HepG2 (cell line): ENCODE measurements around the gene RAD17. TPM values are rescaled to one million over a fixed set of nuclear protein-coding genes. Genes with fewer than 3 reads are reported as not detected.

Source experiments
- BCL6 ChIP-seq: IDR thresholded peaks from 2 replicates; pipeline ENCODE4 v1.6.1; 2016; ENCODE audit warnings: missing genetic modification reagents, missing compliant biosample characterization
- ETS1 ChIP-seq: sonication (generic); formaldehyde crosslinking; IDR thresholded peaks from 2 replicates; pipeline ENCODE4 v1.4.0; 2020; ENCODE audit warnings: missing genetic modification reagents
- GTF3A ChIP-seq: sonication (generic); formaldehyde crosslinking; conservative IDR thresholded peaks from 2 replicates; pipeline ENCODE4 v1.4.0; 2020; ENCODE audit warnings: mild to moderate bottlenecking, missing genetic modification reagents
- HNF4A ChIP-seq: sonication (generic); formaldehyde crosslinking; IDR thresholded peaks from 2 replicates; pipeline ENCODE4 v1.4.0; 2020; ENCODE audit warnings: missing genetic modification reagents
- KLF12 ChIP-seq: sonication (generic); formaldehyde crosslinking; IDR thresholded peaks from 2 replicates; pipeline ENCODE4 v1.4.0; 2020; ENCODE audit warnings: missing genetic modification reagents, borderline replicate concordance
- PHB2 ChIP-seq: fragments of 450-650 bp; IDR thresholded peaks from 2 replicates; pipeline ENCODE4 v1.6.1; 2018; ENCODE audit not compliant: partially characterized antibody
- PTBP1 ChIP-seq: fragments of 200-400 bp; formaldehyde crosslinking; IDR thresholded peaks from 2 replicates; pipeline ENCODE4 v1.6.1; 2018; ENCODE audit warnings: low read length, low read depth; ENCODE audit not compliant: poor library complexity, severe bottlenecking
- RXRB ChIP-seq: IDR thresholded peaks from 2 replicates; pipeline ENCODE4 v1.6.1; 2016; ENCODE audit warnings: borderline replicate concordance, missing genetic modification reagents, missing compliant biosample characterization
- SALL2 ChIP-seq: sonication (generic); formaldehyde crosslinking; IDR thresholded peaks from 2 replicates; pipeline ENCODE4 v1.8.1; 2023; ENCODE audit warnings: mild to moderate bottlenecking, missing genetic modification reagents, inconsistent platforms
- SKI ChIP-seq: fragments of 450-650 bp; IDR thresholded peaks from one replicate; pipeline ENCODE4 v1.6.1; 2018; ENCODE audit warnings: mild to moderate bottlenecking; ENCODE audit not compliant: partially characterized antibody
- SSRP1 ChIP-seq: IDR thresholded peaks from 2 replicates; pipeline ENCODE4 v1.6.1; 2016; ENCODE audit warnings: control low read depth
- STAT6 ChIP-seq: sonication (generic); formaldehyde crosslinking; IDR thresholded peaks from 2 replicates; pipeline ENCODE4 v1.4.0; 2020; ENCODE audit warnings: missing genetic modification reagents, mild to moderate bottlenecking, borderline replicate concordance
- ZNF274 ChIP-seq: sonication (generic); formaldehyde crosslinking; IDR thresholded peaks from 2 replicates; pipeline ENCODE4 v1.5.1; 2020; ENCODE audit warnings: mild to moderate bottlenecking, missing genetic modification reagents
- ZNF564 ChIP-seq: sonication (generic); formaldehyde crosslinking; IDR thresholded peaks from 2 replicates; pipeline ENCODE4 v1.8.1; 2023; ENCODE audit warnings: mild to moderate bottlenecking, missing genetic modification reagents
- ZNF598 ChIP-seq: sonication (generic); formaldehyde crosslinking; IDR thresholded peaks from 2 replicates; pipeline ENCODE4 v1.5.1; 2020; ENCODE audit warnings: mild to moderate bottlenecking, missing genetic modification reagents, borderline replicate concordance
- ZNF740 ChIP-seq: sonication (generic); formaldehyde crosslinking; IDR thresholded peaks from 2 replicates; pipeline ENCODE4 v1.4.0; 2020; ENCODE audit warnings: missing genetic modification reagents
- ZSCAN25 ChIP-seq: sonication (generic); formaldehyde crosslinking; IDR thresholded peaks from 2 replicates; pipeline ENCODE4 v1.8.0; 2022; ENCODE audit warnings: mild to moderate bottlenecking, missing genetic modification reagents
- polyA plus RNA-seq, 8 experiments: library from polyadenylated mRNA; depleted of rRNA in 3 of 8; stranded (reverse) in 7 of 8; unstranded in 1 of 8; fragments of >200 nt; fragmentation: Illumina TruSeq in 4 of 8; extraction: Trizol in 4 of 8; gene quantifications; 2 replicates each; pipeline versions ENCODE4 v1.2.1 to v1.2.3, GENCODE V29; 2011 to 2016; ENCODE audit warnings: low read depth in 4 of 8, missing spikeins in 1 of 8, mixed read lengths in 1 of 8; ENCODE audit not compliant: insufficient read depth in 1 of 8
- total RNA-seq, 5 experiments: library from RNA; depleted of rRNA; stranded (reverse); fragments of >200 nt; fragmentation: Illumina TruSeq; extraction: Trizol; gene quantifications; 2 replicates each; pipeline ENCODE4 v1.2.3, GENCODE V29; 2016; ENCODE audit warnings: low read depth in 1 of 5
- TF ChIP-seq, protein P1 (sequence below): sonication (generic); formaldehyde crosslinking; IDR thresholded peaks from 2 replicates; pipeline ENCODE4 v1.4.0; 2020; ENCODE audit warnings: missing genetic modification reagents
- TF ChIP-seq, protein P2 (sequence below): IDR thresholded peaks from 2 replicates; pipeline ENCODE4 v1.6.1; 2016; ENCODE audit warnings: mild to moderate bottlenecking
- TF ChIP-seq, protein P3 (sequence below): sonication (generic); formaldehyde crosslinking; IDR thresholded peaks from 2 replicates; pipeline ENCODE4 v1.5.0; 2020; ENCODE audit warnings: mild to moderate bottlenecking, missing genetic modification reagents

Gene RAD17
- total and polyA plus RNA-seq, 2 of the 13 experiments (the other 11 are each of a cell fraction or from before 2014, with no cell fraction given): 24.0 to 25.9 TPM

- TF ChIP-seq ZSCAN25 (CRISPR knock-in tag) (0 out of 2 replicates have a peak, but pooled peaks have one; percentile 51), GTF3A (peak; percentile 88; the same call in 1 of the 2 replicates), HNF4A (CRISPR knock-in tag) (peak; percentile 60), ZNF740 (CRISPR knock-in tag) (peak; percentile 5), RXRB (CRISPR knock-in tag) (peak; percentile 77), ETS1 (CRISPR knock-in tag) (no peak), ZNF598 (CRISPR knock-in tag) (0 out of 2 replicates have a peak, but pooled peaks have one; percentile 43), ZNF274 (peak; percentile 67; the same call in 1 of the 2 replicates), SSRP1 (CRISPR knock-in tag) (no peak), BCL6 (CRISPR knock-in tag) (peak; percentile 28; the same call in 1 of the 2 replicates), SKI (peak; percentile 35), STAT6 (CRISPR knock-in tag) (peak; percentile 31; the same call in 1 of the 2 replicates), PHB2 (no peak), PTBP1 (peak; percentile 36), KLF12 (peak; percentile 82), SALL2 (peak; percentile 54), ZNF564 (CRISPR knock-in tag) (0 out of 2 replicates have a peak, but pooled peaks have one; percentile 63)
- TF ChIP-seq, protein P1, sequence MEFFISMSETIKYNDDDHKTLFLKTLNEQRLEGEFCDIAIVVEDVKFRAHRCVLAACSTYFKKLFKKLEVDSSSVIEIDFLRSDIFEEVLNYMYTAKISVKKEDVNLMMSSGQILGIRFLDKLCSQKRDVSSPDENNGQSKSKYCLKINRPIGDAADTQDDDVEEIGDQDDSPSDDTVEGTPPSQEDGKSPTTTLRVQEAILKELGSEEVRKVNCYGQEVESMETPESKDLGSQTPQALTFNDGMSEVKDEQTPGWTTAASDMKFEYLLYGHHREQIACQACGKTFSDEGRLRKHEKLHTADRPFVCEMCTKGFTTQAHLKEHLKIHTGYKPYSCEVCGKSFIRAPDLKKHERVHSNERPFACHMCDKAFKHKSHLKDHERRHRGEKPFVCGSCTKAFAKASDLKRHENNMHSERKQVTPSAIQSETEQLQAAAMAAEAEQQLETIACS (CRISPR knock-in tag): no peak; the same call in 1 of the 2 replicates
- TF ChIP-seq, protein P2, sequence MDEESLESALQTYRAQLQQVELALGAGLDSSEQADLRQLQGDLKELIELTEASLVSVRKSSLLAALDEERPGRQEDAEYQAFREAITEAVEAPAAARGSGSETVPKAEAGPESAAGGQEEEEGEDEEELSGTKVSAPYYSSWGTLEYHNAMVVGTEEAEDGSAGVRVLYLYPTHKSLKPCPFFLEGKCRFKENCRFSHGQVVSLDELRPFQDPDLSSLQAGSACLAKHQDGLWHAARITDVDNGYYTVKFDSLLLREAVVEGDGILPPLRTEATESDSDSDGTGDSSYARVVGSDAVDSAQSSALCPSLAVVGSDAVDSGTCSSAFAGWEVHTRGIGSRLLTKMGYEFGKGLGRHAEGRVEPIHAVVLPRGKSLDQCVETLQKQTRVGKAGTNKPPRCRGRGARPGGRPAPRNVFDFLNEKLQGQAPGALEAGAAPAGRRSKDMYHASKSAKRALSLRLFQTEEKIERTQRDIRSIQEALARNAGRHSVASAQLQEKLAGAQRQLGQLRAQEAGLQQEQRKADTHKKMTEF (CRISPR knock-in tag): peak; percentile 91
- TF ChIP-seq, protein P3, sequence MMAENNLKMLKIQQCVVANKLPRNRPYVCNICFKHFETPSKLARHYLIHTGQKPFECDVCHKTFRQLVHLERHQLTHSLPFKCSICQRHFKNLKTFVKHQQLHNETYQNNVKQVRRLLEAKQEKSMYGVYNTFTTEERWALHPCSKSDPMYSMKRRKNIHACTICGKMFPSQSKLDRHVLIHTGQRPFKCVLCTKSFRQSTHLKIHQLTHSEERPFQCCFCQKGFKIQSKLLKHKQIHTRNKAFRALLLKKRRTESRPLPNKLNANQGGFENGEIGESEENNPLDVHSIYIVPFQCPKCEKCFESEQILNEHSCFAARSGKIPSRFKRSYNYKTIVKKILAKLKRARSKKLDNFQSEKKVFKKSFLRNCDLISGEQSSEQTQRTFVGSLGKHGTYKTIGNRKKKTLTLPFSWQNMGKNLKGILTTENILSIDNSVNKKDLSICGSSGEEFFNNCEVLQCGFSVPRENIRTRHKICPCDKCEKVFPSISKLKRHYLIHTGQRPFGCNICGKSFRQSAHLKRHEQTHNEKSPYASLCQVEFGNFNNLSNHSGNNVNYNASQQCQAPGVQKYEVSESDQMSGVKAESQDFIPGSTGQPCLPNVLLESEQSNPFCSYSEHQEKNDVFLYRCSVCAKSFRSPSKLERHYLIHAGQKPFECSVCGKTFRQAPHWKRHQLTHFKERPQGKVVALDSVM (CRISPR knock-in tag): peak; percentile 73
Observed at GRCh38 chr5:69369340-69370121, at the start of gene RAD17, which contains the start of the genes AK6 and TAF9 (continued).
